SK-N-MC (cell line): ENCODE results near the gene G0S2.

ENCODE experiments used
- EZH2 ChIP-seq: fragments of 200-600 bp; sonication (generic); IDR thresholded peaks from one replicate; pipeline ENCODE4 v1.6.1; 2017; ENCODE audit warnings: antibody characterized with exemption
- FOXP2 ChIP-seq: optimal IDR thresholded peaks from 2 replicates; pipeline ENCODE3; 2011; ENCODE audit warnings: mild to moderate bottlenecking, moderate library complexity; ENCODE audit not compliant: insufficient read depth; ENCODE audit errors: extremely low read length, control extremely low read depth
- POLR2AphosphoS5 ChIP-seq: IDR thresholded peaks from 2 replicates; pipeline ENCODE4 v1.6.1; 2012; ENCODE audit warnings: mild to moderate bottlenecking, low read depth, low read length, borderline replicate concordance

DNA sequence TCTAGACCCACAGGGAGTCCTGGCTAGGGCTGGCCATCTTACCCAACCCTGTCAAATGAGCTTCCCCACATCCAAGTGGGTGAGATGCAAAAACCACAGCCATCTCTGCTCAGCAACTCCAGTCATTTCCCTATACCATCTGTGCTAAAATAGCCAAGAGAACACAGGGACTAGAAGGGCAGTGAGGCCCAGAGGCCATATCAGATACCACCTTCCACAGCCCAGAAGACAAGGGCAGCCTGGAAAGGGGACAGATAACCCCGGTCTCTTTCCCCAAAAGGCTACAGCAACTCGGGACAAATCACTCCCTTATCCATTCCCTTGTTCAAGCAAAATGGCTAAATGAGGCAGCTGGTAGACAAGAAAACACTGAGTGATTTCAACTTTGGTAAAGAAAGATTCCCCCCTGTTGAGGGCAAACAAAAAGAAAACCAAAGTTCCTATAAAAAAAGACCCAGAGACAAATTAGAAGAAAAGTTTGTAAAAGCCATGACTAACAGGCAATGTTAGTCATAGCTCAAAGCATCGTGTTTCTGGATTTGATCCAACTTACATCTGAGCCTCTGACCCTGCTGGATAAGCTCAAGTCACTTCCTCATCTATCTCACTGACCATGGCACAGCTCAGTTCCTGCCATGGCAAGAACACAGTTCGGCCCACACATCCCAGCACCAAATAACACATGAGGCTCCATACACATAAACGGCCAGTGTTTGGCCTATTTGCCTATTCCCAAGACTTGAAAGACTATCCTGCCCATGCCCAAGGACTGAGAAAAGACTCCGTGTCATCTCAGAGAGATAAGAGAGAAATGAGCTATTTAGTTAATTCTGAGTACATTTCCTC is 26.1 kb upstream of the G0S2 start:
- TF ChIP-seq POLR2AphosphoS5 (no peak), EZH2 (no peak), FOXP2 (no peak)
